DOHH2 (cell line): ENCODE results near the gene BCAR3.

Experiments
- EZH2phosphoT487 ChIP-seq: fragments of 200-600 bp; sonication (generic); IDR thresholded peaks from 2 replicates; pipeline ENCODE4 v1.6.1; 2017; ENCODE audit warnings: borderline replicate concordance, mild to moderate bottlenecking, antibody characterized with exemption, low read length, moderate library complexity, mixed read lengths
- TF ChIP-seq, protein P1 (sequence below): fragments of 200-600 bp; sonication (generic); IDR thresholded peaks from one replicate; pipeline ENCODE4 v1.5.1; 2014; ENCODE audit warnings: antibody characterized with exemption, mild to moderate bottlenecking, low read depth, low read length; ENCODE audit not compliant: poor library complexity, severe bottlenecking

DNA sequence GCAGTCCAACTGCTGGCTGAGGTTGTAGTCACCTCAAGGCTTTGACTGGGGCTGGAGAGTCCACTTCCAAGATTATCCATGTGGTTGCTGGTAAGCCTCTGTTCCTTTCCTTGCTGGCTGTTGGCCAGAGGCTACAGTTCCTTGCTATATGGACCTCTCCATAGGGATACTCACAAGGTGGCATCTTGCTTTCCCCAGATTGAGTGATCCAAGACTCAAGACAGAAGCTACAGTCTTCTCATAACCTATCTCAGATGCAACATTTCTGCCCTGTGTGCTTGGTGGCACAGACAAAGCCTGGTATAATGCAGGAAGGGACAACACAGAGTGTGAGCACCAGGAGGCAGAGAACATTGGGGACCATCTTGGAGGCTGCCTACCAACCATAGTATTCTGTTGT, 121.9 kb downstream of the BCAR3 start:
- TF ChIP-seq, protein P1, sequence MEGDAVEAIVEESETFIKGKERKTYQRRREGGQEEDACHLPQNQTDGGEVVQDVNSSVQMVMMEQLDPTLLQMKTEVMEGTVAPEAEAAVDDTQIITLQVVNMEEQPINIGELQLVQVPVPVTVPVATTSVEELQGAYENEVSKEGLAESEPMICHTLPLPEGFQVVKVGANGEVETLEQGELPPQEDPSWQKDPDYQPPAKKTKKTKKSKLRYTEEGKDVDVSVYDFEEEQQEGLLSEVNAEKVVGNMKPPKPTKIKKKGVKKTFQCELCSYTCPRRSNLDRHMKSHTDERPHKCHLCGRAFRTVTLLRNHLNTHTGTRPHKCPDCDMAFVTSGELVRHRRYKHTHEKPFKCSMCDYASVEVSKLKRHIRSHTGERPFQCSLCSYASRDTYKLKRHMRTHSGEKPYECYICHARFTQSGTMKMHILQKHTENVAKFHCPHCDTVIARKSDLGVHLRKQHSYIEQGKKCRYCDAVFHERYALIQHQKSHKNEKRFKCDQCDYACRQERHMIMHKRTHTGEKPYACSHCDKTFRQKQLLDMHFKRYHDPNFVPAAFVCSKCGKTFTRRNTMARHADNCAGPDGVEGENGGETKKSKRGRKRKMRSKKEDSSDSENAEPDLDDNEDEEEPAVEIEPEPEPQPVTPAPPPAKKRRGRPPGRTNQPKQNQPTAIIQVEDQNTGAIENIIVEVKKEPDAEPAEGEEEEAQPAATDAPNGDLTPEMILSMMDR, result no peak
- TF ChIP-seq EZH2phosphoT487, result no peak
